Erythroblast (primary cell): Measurements from ENCODE around the gene SLC20A1.

Source experiments
- GATA1 ChIP-seq: IDR thresholded peaks from 2 replicates; pipeline ENCODE4 v1.6.1; 2011; ENCODE audit warnings: low read depth, mild to moderate bottlenecking, control low read depth, low read length, moderate library complexity
- POLR2A ChIP-seq: IDR thresholded peaks from 2 replicates; pipeline ENCODE4 v1.6.1; 2011; ENCODE audit warnings: mild to moderate bottlenecking, low read length

GRCh38 chr2:112621790-112622527, 23.8 kb upstream of the SLC20A1 start:
- TF ChIP-seq POLR2A (no peak), GATA1 (no peak)
